ENCODE results near the gene CRB3. TPM values are rescaled to one million over a fixed set of nuclear protein-coding genes. Genes with fewer than 3 reads are reported as not detected.

Gene CRB3
- polyA plus RNA-seq, 3 donors: not detected

DNA sequence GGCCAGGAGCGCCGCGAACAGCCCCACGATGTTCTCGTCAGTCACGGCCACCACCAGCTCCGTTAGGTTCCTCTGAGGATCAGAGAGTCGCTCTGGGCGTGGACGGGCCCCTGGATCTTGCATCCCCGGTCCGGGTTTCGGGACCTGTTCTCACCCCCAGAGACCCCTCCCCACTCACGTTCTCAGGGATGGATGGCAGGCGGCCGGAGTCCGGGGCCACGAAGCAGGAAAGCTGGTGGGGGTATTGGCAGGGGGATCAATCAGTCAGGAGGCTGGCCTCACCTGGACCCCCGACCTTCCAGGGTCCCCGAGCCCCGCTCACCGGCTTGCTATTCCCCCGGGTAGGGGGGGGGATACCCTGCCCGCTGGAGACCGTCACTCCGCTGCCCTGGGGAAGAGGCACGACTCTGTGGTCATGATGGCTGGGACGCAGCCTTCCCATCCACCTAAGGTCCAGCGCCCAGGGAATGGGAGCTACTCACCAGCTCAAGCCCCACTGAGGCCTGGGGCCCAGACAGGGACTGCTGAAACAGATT is 12.9 kb downstream of the CRB3 start:
- H3K4me2 ChIP-seq (replicated peaks; ENCODE audit: extremely low read depth, low read length, poor library complexity, severe bottlenecking): no peak overlapping the region
- peaks cover 36 to 58% of the 10 kb centered on the region in 2 donors for H3K36me3 ChIP-seq (replicated peaks in 1 of 2; ENCODE audit: control insufficient read depth in 1 of 2, insufficient read depth in 2 of 2, low read length in 2 of 2)
- TF ChIP-seq, protein P1, sequence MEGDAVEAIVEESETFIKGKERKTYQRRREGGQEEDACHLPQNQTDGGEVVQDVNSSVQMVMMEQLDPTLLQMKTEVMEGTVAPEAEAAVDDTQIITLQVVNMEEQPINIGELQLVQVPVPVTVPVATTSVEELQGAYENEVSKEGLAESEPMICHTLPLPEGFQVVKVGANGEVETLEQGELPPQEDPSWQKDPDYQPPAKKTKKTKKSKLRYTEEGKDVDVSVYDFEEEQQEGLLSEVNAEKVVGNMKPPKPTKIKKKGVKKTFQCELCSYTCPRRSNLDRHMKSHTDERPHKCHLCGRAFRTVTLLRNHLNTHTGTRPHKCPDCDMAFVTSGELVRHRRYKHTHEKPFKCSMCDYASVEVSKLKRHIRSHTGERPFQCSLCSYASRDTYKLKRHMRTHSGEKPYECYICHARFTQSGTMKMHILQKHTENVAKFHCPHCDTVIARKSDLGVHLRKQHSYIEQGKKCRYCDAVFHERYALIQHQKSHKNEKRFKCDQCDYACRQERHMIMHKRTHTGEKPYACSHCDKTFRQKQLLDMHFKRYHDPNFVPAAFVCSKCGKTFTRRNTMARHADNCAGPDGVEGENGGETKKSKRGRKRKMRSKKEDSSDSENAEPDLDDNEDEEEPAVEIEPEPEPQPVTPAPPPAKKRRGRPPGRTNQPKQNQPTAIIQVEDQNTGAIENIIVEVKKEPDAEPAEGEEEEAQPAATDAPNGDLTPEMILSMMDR (IDR thresholded peaks at IDR 0.05): no peak
- DNase-seq: no peak
- Mint-ChIP-seq H3K4me1 (peaks cover 17% of the 10 kb centered on the region), H3K4me3 (no peak overlapping the region), H3K36me3 (peaks cover 30 to 62% of the 10 kb centered on the region in 2 donors), H3K27ac (peak overlapping the region in 2 of 7 donors; percentile 21 to 63), H3K9me3 (peaks cover 0 to 8% (median 0%) of the 10 kb centered on the region in 7 donors), H3K27me3 (ENCODE audit: low read depth in 3 of 3) (peaks cover 0 to 1% (median 0%) of the 10 kb centered on the region in 3 donors)
- H3K27me3 ChIP-seq (ENCODE audit: control insufficient read depth in 2 of 2, insufficient read depth in 2 of 2, low read length in 2 of 2): no peaks in the 10 kb centered on the region
- H3K4me3 ChIP-seq (replicated peaks in 1 of 3; ENCODE audit: low read depth in 2 of 3, low read length in 3 of 3): no peak overlapping the region
- WGBS (ENCODE audit: insufficient coverage): 98% methylated on average over 7 of the region's 29 CpGs
- H4K20me1 ChIP-seq (ENCODE audit: insufficient read depth, low read length): no peaks in the 10 kb centered on the region
- no peak overlapping the region for H3K27ac ChIP-seq (ENCODE audit: low read depth in 1 of 2, low read length in 2 of 2)
- no peak overlapping the region for H2AFZ ChIP-seq (ENCODE audit: insufficient read depth, low read depth, low read length, poor library complexity, severe bottlenecking)
- intact Hi-C loops (cut with micrococcal nuclease): no loop called here
- H3K79me2 ChIP-seq (ENCODE audit: insufficient read depth, low read length): peaks cover 12% of the 10 kb centered on the region
- no peak overlapping the region for H3K9ac ChIP-seq (ENCODE audit: insufficient read depth, low read length, poor library complexity, severe bottlenecking)
- peaks cover 10 to 14% of the 10 kb centered on the region in 2 donors for H3K4me1 ChIP-seq (ENCODE audit: control insufficient read depth in 1 of 2, insufficient read depth in 2 of 2, low read length in 2 of 2)
- no peaks in the 10 kb centered on the region for H3K9me3 ChIP-seq (replicated peaks in 1 of 2; ENCODE audit: control insufficient read depth in 1 of 2, insufficient read depth in 1 of 2, low read length in 2 of 2)

DNA sequence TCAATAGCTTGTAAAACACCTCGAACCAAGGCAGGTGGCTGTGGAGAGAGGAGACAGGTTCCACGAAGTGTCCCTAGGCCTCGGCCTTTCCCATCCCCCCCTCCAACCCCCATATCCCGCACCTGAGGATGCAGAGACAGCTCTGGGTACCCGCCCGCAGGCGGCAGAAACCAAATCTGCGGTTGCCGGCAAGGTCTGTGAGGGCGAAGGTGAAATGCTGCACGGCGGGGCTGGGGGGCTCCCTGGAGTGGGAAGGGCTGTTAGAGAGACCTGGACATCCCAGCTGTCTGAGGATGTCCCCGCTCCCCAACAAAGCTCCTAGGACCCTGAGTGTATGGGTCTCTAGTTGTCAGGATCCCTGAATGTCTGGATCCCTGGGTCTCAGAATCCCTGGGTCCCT is 14.7 kb downstream of the CRB3 start:
- H3K27ac ChIP-seq (ENCODE audit: low read depth in 1 of 2, low read length in 2 of 2): no peak overlapping the region
- H3K36me3 ChIP-seq (replicated peaks in 1 of 2; ENCODE audit: control insufficient read depth in 1 of 2, insufficient read depth in 2 of 2, low read length in 2 of 2): peaks cover 33 to 48% of the 10 kb centered on the region in 2 donors
- peaks cover 15 to 21% of the 10 kb centered on the region in 2 donors for H3K4me1 ChIP-seq (ENCODE audit: control insufficient read depth in 1 of 2, insufficient read depth in 2 of 2, low read length in 2 of 2)
- intact Hi-C loops (cut with micrococcal nuclease): no loop called here
- peaks cover 0 to 7% (median 0%) of the 10 kb centered on the region in 3 donors for H3K27me3 Mint-ChIP-seq (ENCODE audit: low read depth in 3 of 3)
- 100% methylated on average over 1 of the region's 13 CpGs for WGBS (ENCODE audit: insufficient coverage)
- no peaks in the 10 kb centered on the region for H3K27me3 ChIP-seq (ENCODE audit: control insufficient read depth in 2 of 2, insufficient read depth in 2 of 2, low read length in 2 of 2)
- H3K9ac ChIP-seq (ENCODE audit: insufficient read depth, low read length, poor library complexity, severe bottlenecking): no peak overlapping the region
- TF ChIP-seq, protein P1 (IDR thresholded peaks at IDR 0.05): no peak
- no peak overlapping the region for H3K4me3 Mint-ChIP-seq
- H3K9me3 ChIP-seq (replicated peaks in 1 of 2; ENCODE audit: control insufficient read depth in 1 of 2, insufficient read depth in 1 of 2, low read length in 2 of 2): no peaks in the 10 kb centered on the region
- H3K4me2 ChIP-seq (replicated peaks; ENCODE audit: extremely low read depth, low read length, poor library complexity, severe bottlenecking): no peak overlapping the region
- H3K27ac Mint-ChIP-seq: peak overlapping the region in 1 of 7 donors; percentile 22
- no peak overlapping the region for H2AFZ ChIP-seq (ENCODE audit: insufficient read depth, low read depth, low read length, poor library complexity, severe bottlenecking)
- peaks cover 13% of the 10 kb centered on the region for H3K79me2 ChIP-seq (ENCODE audit: insufficient read depth, low read length)
- no peak overlapping the region for H3K4me3 ChIP-seq (replicated peaks in 1 of 3; ENCODE audit: low read depth in 2 of 3, low read length in 3 of 3)
- H3K4me1 Mint-ChIP-seq: peaks cover 22% of the 10 kb centered on the region
- no peaks in the 10 kb centered on the region for H4K20me1 ChIP-seq (ENCODE audit: insufficient read depth, low read length)
- no peak for DNase-seq
- peaks cover 26 to 46% of the 10 kb centered on the region in 2 donors for H3K36me3 Mint-ChIP-seq
- peaks cover 0 to 8% (median 0%) of the 10 kb centered on the region in 7 donors for H3K9me3 Mint-ChIP-seq

Data from CD14-positive monocyte (primary cell).